Astrocyte (in vitro differentiated cells and primary cell): ENCODE results near the gene RNU5D-1. TPM values are rescaled to one million over a fixed set of nuclear protein-coding genes. Genes with fewer than 3 reads are reported as not detected.
"Not testable (repeated sequence)": the region's sequence is repeated elsewhere in the genome, so short reads cannot be mapped to it uniquely, and the experiment has no call there.

ENCODE experiments used
- DNase-seq: peaks from one replicate; pipeline ENCODE4 v3.0.0-alpha.2; 2010; ENCODE audit warnings: low read depth
- FAIRE-seq: peaks from 2 replicates; lab custom pipeline; 2011; peaks lifted over from hg19 to GRCh38; lab: Jason Lieb, UNC
- H2AFZ ChIP-seq: 2 replicates; pipeline ENCODE4 v1.6.0; 2012; ENCODE audit warnings: low read depth, low read length, inconsistent platforms
- H3K27ac ChIP-seq: 2 replicates; pipeline ENCODE4 v1.5.1; 2011; ENCODE audit warnings: low read depth, low read length, inconsistent platforms
- H3K27me3 ChIP-seq: 2 replicates; pipeline ENCODE4 v1.6.0; 2011; ENCODE audit warnings: low read length, inconsistent platforms; ENCODE audit not compliant: insufficient read depth
- H3K36me3 ChIP-seq: 2 replicates; pipeline ENCODE4 v1.5.1; 2011; ENCODE audit warnings: low read length, inconsistent platforms; ENCODE audit not compliant: insufficient read depth
- H3K4me1 ChIP-seq: 2 replicates; pipeline ENCODE4 v1.5.1; 2011; ENCODE audit warnings: low read length, inconsistent platforms; ENCODE audit not compliant: insufficient read depth
- H3K4me2 ChIP-seq: 2 replicates; pipeline ENCODE4 v1.6.0; 2012; ENCODE audit warnings: low read length, inconsistent platforms
- H3K4me3 ChIP-seq: 2 replicates; pipeline ENCODE4 v1.5.1; 2011; ENCODE audit warnings: low read depth, mild to moderate bottlenecking, low read length, inconsistent platforms; ENCODE audit not compliant: insufficient read depth
- H3K79me2 ChIP-seq: 2 replicates; pipeline ENCODE4 v1.6.0; 2012; ENCODE audit warnings: mild to moderate bottlenecking, low read length, inconsistent platforms; ENCODE audit not compliant: insufficient read depth
- H3K9ac ChIP-seq: 2 replicates; pipeline ENCODE4 v1.6.0; 2012; ENCODE audit warnings: mild to moderate bottlenecking, low read length, inconsistent platforms
- H3K9me3 ChIP-seq: 2 replicates; pipeline ENCODE4 v1.5.1; 2012; ENCODE audit warnings: low read depth, mild to moderate bottlenecking, low read length, inconsistent platforms; ENCODE audit not compliant: insufficient read depth
- H4K20me1 ChIP-seq: 2 replicates; pipeline ENCODE4 v1.6.0; 2012; ENCODE audit warnings: low read length, inconsistent platforms; ENCODE audit not compliant: insufficient read depth
- H3K27ac Mint-ChIP-seq: one replicate; pipeline ENCODE4 v1.8.0; 2021; ENCODE audit warnings: mild to moderate bottlenecking, mixed read lengths; ENCODE audit not compliant: unreplicated experiment
- H3K27me3 Mint-ChIP-seq: one replicate; pipeline ENCODE4 v1.8.0; 2021; ENCODE audit warnings: low read depth, mixed read lengths; ENCODE audit not compliant: unreplicated experiment
- H3K36me3 Mint-ChIP-seq: one replicate; pipeline ENCODE4 v1.8.0; 2021; ENCODE audit warnings: low read depth, mixed read lengths; ENCODE audit not compliant: unreplicated experiment
- H3K4me1 Mint-ChIP-seq: one replicate; pipeline ENCODE4 v1.8.0; 2021; ENCODE audit warnings: low read depth, mixed read lengths; ENCODE audit not compliant: unreplicated experiment
- H3K4me3 Mint-ChIP-seq: one replicate; pipeline ENCODE4 v1.8.0; 2021; ENCODE audit warnings: mild to moderate bottlenecking, moderate library complexity, mixed read lengths; ENCODE audit not compliant: unreplicated experiment
- H3K9me3 Mint-ChIP-seq: one replicate; pipeline ENCODE4 v1.8.0; 2021; ENCODE audit warnings: mild to moderate bottlenecking, mixed read lengths; ENCODE audit not compliant: unreplicated experiment
- CTCF ChIP-seq: IDR thresholded peaks from 2 replicates; pipeline ENCODE4 v1.5.1; 2011; ENCODE audit warnings: low read depth, mild to moderate bottlenecking, inconsistent platforms, low read length, moderate library complexity; ENCODE audit not compliant: insufficient read depth
- EZH2 ChIP-seq: IDR thresholded peaks from 2 replicates; pipeline ENCODE4 v1.6.1; 2012; ENCODE audit warnings: mild to moderate bottlenecking, low read length, inconsistent platforms; ENCODE audit not compliant: insufficient read depth
- total RNA-seq: library from RNA; stranded (reverse); gene quantifications from 2 replicates; pipeline ENCODE4 v1.2.1, GENCODE V29; 2021

Gene RNU5D-1
- total RNA-seq, 1 donor from 2014 or later: not detected

GRCh38 chr1:44700573-44700972 lies 30.4 kb downstream of the RNU5D-1 start:
- Histone ChIP-seq H3K36me3 (no peaks in the 10 kb centered on the region), H3K9me3 (no peaks in the 10 kb centered on the region), H3K4me1 (no peaks in the 10 kb centered on the region), H3K27me3 (peaks cover 2% of the 10 kb centered on the region), H3K79me2 (no peaks in the 10 kb centered on the region), H3K4me2 (no peak overlapping the region), H2AFZ (no peak overlapping the region), H3K4me3 (no peak overlapping the region), H3K9ac (no peak overlapping the region), H4K20me1 (no peaks in the 10 kb centered on the region), H3K27ac (no peak overlapping the region)
- Mint-ChIP-seq H3K36me3 (peaks cover 4% of the 10 kb centered on the region), H3K27me3 (peaks cover 7% of the 10 kb centered on the region), H3K9me3 (no peaks in the 10 kb centered on the region), H3K27ac (no peak overlapping the region), H3K4me1 (no peaks in the 10 kb centered on the region), H3K4me3 (no peak overlapping the region)
- FAIRE-seq (no peak), DNase-seq (no peak)
- TF ChIP-seq EZH2 (no peak), CTCF (no peak)

- H3K4me3 Mint-ChIP-seq, H3K9me3 ChIP-seq, H3K4me3 ChIP-seq, H3K36me3 ChIP-seq, DNase-seq, H3K27me3 ChIP-seq, H2AFZ ChIP-seq, H3K36me3 Mint-ChIP-seq, H4K20me1 ChIP-seq, H3K4me1 Mint-ChIP-seq, H3K27ac ChIP-seq, H3K27ac Mint-ChIP-seq, H3K9me3 Mint-ChIP-seq, H3K4me2 ChIP-seq, H3K27me3 Mint-ChIP-seq, H3K4me1 ChIP-seq, H3K9ac ChIP-seq, H3K79me2 ChIP-seq, FAIRE-seq: not testable (repeated sequence)
Observed at GRCh38 chr1:44699375-44699774, 31.6 kb downstream of the RNU5D-1 start.

- Mint-ChIP-seq H3K36me3 (peaks cover 6% of the 10 kb centered on the region), H3K27ac (no peak overlapping the region), H3K9me3 (no peaks in the 10 kb centered on the region), H3K4me3 (no peak overlapping the region), H3K27me3 (peaks cover 5% of the 10 kb centered on the region), H3K4me1 (no peaks in the 10 kb centered on the region)
- Histone ChIP-seq H3K4me2 (no peak overlapping the region), H3K9ac (no peak overlapping the region), H3K4me1 (no peaks in the 10 kb centered on the region), H3K79me2 (no peaks in the 10 kb centered on the region), H3K9me3 (no peaks in the 10 kb centered on the region), H2AFZ (no peak overlapping the region), H3K36me3 (no peaks in the 10 kb centered on the region), H3K27ac (no peak overlapping the region), H3K4me3 (no peak overlapping the region), H4K20me1 (no peaks in the 10 kb centered on the region), H3K27me3 (peaks cover 2% of the 10 kb centered on the region)
- FAIRE-seq (no peak), DNase-seq (no peak)
- TF ChIP-seq EZH2 (no peak), CTCF (no peak)
Observed at GRCh38 chr1:44698138-44698537, 32.8 kb downstream of the RNU5D-1 start.
